ENCODE data around the gene GCDH. TPM values are rescaled to one million over a fixed set of nuclear protein-coding genes. Genes with fewer than 3 reads are reported as not detected.
A peak's percentile ranks its signal among the peaks of the same experiment; 100 is the strongest.

GCDH gene
- total RNA-seq, 3 donors from 2014 or later (not counting 1 experiment from before 2014, with no cell fraction given) = 35.9 to 41.7 (median 36.3) TPM

DNA sequence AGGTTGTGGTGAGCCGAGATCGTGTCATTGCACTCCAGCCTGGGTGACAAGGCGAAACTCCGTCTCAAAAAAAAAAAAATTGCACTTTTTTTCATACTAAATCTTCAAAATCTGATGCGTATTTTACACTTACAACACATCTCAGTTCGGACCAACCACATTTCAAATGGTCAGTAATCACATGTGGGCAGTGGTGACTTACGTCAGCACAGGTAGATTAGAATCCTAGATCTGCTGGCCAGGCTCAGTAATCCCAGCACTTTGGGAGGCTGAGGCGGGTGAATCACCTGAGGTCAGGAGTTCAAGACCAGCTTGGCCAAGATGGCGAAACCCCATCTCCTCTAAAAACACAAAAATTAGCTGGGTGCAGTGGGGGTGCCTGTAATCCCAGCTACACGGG lies 44.1 kb downstream of the GCDH start:
- TF ChIP-seq, protein P1, sequence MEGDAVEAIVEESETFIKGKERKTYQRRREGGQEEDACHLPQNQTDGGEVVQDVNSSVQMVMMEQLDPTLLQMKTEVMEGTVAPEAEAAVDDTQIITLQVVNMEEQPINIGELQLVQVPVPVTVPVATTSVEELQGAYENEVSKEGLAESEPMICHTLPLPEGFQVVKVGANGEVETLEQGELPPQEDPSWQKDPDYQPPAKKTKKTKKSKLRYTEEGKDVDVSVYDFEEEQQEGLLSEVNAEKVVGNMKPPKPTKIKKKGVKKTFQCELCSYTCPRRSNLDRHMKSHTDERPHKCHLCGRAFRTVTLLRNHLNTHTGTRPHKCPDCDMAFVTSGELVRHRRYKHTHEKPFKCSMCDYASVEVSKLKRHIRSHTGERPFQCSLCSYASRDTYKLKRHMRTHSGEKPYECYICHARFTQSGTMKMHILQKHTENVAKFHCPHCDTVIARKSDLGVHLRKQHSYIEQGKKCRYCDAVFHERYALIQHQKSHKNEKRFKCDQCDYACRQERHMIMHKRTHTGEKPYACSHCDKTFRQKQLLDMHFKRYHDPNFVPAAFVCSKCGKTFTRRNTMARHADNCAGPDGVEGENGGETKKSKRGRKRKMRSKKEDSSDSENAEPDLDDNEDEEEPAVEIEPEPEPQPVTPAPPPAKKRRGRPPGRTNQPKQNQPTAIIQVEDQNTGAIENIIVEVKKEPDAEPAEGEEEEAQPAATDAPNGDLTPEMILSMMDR (IDR thresholded peaks at IDR 0.05) = no peak

DNA sequence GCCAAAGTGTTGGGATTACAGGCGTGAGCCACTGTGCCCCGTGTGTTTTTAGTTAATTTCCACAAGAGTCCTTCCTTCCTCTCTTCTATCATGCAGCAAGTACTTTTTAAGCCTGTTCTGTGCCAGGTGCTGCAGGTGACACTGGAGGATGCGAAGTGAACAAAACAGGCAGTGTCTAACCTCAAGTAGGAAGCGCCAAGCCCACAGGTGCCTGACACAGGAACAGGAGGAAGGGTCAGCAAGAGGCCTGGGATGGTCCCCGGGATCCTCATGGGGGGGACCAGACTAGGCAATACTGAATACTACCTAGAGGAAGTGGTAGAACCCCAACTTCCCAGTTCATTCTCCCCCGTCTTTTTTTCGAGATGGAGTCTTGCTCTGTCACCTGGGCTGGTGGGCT lies 45.6 kb downstream of the GCDH start:
- Mint-ChIP-seq H3K27me3 (ENCODE audit: low read depth in 2 of 2) (no peaks in the 10 kb centered on the region), H3K9me3 (no peaks in the 10 kb centered on the region), H3K4me3 (no peak overlapping the region), H3K36me3 (no peaks in the 10 kb centered on the region), H3K4me1 (peaks cover 51 to 58% of the 10 kb centered on the region in 2 donors), H3K27ac (no peak overlapping the region)
- WGBS (ENCODE audit: insufficient coverage) = 31% methylated on average over 6 of the region's 7 CpGs
- Histone ChIP-seq H3K27me3 (ENCODE audit: control insufficient read depth, insufficient read depth, low read length) (no peaks in the 10 kb centered on the region), H3K9me3 (ENCODE audit: control insufficient read depth, insufficient read depth, low read length) (no peaks in the 10 kb centered on the region), H3K27ac (ENCODE audit: low read length) (no peak overlapping the region), H3K4me1 (ENCODE audit: control insufficient read depth, insufficient read depth, low read length) (peaks cover 69% of the 10 kb centered on the region), H3K36me3 (ENCODE audit: control insufficient read depth, insufficient read depth, low read length) (peaks cover 21% of the 10 kb centered on the region), H3K4me3 (ENCODE audit: low read length) (no peak overlapping the region)
- TF ChIP-seq, protein P1 (IDR thresholded peaks at IDR 0.05) = no peak
- ATAC-seq (no peak), DNase-seq (peak in 1 of 2 donors; percentile 28)
- intact Hi-C loops (cut with micrococcal nuclease) = loop anchor here (5.0 kb wide), 1 partner anchor 144 kb away; the partner anchor contains the start of gene JUNB

More for the DNA sequence above, 44.1 kb downstream of the GCDH start:
- H3K4me1 ChIP-seq (ENCODE audit: control insufficient read depth, insufficient read depth, low read length) = peaks cover 54% of the 10 kb centered on the region
- no peak for ATAC-seq
- Mint-ChIP-seq H3K9me3 (no peaks in the 10 kb centered on the region), H3K36me3 (no peaks in the 10 kb centered on the region), H3K27ac (no peak overlapping the region), H3K4me3 (no peak overlapping the region), H3K27me3 (ENCODE audit: low read depth in 2 of 2) (no peaks in the 10 kb centered on the region), H3K4me1 (peaks cover 44 to 52% of the 10 kb centered on the region in 2 donors)
- peaks cover 11% of the 10 kb centered on the region for H3K36me3 ChIP-seq (ENCODE audit: control insufficient read depth, insufficient read depth, low read length)
- intact Hi-C loops (cut with micrococcal nuclease) = loop anchor here (5.0 kb wide), 1 partner anchor 143 kb away; the partner anchor contains the start of gene JUNB
- no peaks in the 10 kb centered on the region for H3K9me3 ChIP-seq (ENCODE audit: control insufficient read depth, insufficient read depth, low read length)
- DNase-seq = no peak
- H3K4me3 ChIP-seq (ENCODE audit: low read length) = no peak overlapping the region
- H3K27ac ChIP-seq (ENCODE audit: low read length) = no peak overlapping the region
- H3K27me3 ChIP-seq (ENCODE audit: control insufficient read depth, insufficient read depth, low read length) = no peaks in the 10 kb centered on the region
- 93% methylated on average over 9 of the region's 10 CpGs for WGBS (ENCODE audit: insufficient coverage)

DNA sequence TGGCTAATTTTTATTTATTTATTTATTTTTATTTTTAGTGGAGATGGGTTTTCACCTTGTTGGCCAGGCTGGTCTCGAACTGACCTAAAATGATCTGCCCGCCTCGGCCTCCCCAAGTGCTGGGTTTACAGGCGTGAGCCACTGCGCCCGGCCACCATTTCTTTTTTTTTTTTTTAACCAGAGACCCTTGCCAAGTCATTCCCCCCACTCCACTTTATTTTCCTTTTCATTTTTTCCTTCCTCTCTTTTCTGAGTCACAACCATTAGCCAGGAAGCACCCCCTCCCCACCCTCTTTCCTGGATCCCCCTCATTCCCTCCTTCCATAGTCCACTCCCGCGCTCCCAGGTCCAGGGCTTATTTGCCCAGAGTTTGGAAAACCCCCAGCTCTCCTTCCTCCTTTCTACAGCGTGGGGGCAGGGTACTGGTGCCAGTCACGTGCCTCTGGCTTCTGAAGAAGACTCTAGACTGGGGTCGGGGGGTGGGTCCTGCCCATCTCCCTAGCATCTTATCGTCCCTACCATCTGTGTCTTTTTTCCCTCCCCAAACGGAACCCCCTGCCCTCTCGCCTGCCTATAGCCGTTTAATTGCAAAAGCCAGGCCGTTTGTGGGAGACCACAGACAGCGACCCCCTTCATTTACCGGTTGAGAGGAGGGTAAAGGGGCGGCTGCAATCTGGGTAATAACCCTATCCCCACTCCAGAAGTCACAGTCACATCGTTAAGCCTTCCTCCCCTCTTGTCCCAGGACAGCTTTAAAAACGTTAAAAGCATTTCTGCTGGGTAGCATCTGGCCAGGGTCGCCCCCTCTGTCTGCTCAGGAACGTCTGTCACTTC lies 46.4 kb downstream of the GCDH start:
- Histone ChIP-seq H3K36me3 (ENCODE audit: control insufficient read depth, insufficient read depth, low read length) (peaks cover 29% of the 10 kb centered on the region), H3K9me3 (ENCODE audit: control insufficient read depth, insufficient read depth, low read length) (no peaks in the 10 kb centered on the region), H3K27me3 (ENCODE audit: control insufficient read depth, insufficient read depth, low read length) (no peaks in the 10 kb centered on the region), H3K27ac (ENCODE audit: low read length) (peak overlapping the region; percentile 66), H3K4me3 (ENCODE audit: low read length) (peak overlapping the region; percentile 50), H3K4me1 (ENCODE audit: control insufficient read depth, insufficient read depth, low read length) (peaks cover 66% of the 10 kb centered on the region)
- peak overlapping the region; percentile 96 for H3K27ac Mint-ChIP-seq
- peak in 1 of 2 donors; percentile 46 for DNase-seq
- H3K27me3 Mint-ChIP-seq (ENCODE audit: low read depth in 2 of 2) = no peaks in the 10 kb centered on the region
- peaks cover 51 to 55% of the 10 kb centered on the region in 2 donors for H3K4me1 Mint-ChIP-seq
- no peaks in the 10 kb centered on the region for H3K36me3 Mint-ChIP-seq
- TF ChIP-seq, protein P1 (IDR thresholded peaks at IDR 0.05) = no peak
- H3K9me3 Mint-ChIP-seq = no peaks in the 10 kb centered on the region
- 13% methylated on average over 23 of the region's 23 CpGs for WGBS (ENCODE audit: insufficient coverage)
- intact Hi-C loops (cut with micrococcal nuclease) = loop anchor here (5.0 kb wide), 1 partner anchor 145 kb away; the partner anchor contains the start of gene JUNB
- ATAC-seq = no peak
- H3K4me3 Mint-ChIP-seq = peak overlapping the region; percentile 96

All from natural killer cell (primary cell).